ENCODE measurements around the gene KLHL22. TPM values are rescaled to one million over a fixed set of nuclear protein-coding genes. Genes with fewer than 3 reads are reported as not detected.

Gene KLHL22
- total and polyA plus RNA-seq, 4 donors = 12.1 to 28.3 (median 18.8) TPM

GRCh38 chr22:20439556-20439927, 56.1 kb downstream of the KLHL22 start:
- H3K36me3 ChIP-seq (ENCODE audit: control insufficient read depth in 4 of 4, insufficient read depth in 4 of 4, low read length in 4 of 4) = peaks cover 0 to 8% (median 6%) of the 10 kb centered on the region in 4 donors
- TF ChIP-seq, protein P1, sequence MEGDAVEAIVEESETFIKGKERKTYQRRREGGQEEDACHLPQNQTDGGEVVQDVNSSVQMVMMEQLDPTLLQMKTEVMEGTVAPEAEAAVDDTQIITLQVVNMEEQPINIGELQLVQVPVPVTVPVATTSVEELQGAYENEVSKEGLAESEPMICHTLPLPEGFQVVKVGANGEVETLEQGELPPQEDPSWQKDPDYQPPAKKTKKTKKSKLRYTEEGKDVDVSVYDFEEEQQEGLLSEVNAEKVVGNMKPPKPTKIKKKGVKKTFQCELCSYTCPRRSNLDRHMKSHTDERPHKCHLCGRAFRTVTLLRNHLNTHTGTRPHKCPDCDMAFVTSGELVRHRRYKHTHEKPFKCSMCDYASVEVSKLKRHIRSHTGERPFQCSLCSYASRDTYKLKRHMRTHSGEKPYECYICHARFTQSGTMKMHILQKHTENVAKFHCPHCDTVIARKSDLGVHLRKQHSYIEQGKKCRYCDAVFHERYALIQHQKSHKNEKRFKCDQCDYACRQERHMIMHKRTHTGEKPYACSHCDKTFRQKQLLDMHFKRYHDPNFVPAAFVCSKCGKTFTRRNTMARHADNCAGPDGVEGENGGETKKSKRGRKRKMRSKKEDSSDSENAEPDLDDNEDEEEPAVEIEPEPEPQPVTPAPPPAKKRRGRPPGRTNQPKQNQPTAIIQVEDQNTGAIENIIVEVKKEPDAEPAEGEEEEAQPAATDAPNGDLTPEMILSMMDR (IDR thresholded peaks at IDR 0.05; ENCODE audit: control extremely low read depth, extremely low read depth) = no peak
- no peak for ATAC-seq (ENCODE audit: insufficient read depth, low FRiP score)
- WGBS, 2 donors = 92 to 94% methylated on average over 4 of the region's 4 CpGs
- no peaks in the 10 kb centered on the region for H3K27me3 ChIP-seq (ENCODE audit: control insufficient read depth in 3 of 3, insufficient read depth in 3 of 3, low read length in 2 of 3)
- no peak overlapping the region for H3K9ac ChIP-seq (ENCODE audit: insufficient read depth in 1 of 2, low read length in 2 of 2)
- peaks cover 0 to 32% (median 11%) of the 10 kb centered on the region in 5 donors for H3K4me1 ChIP-seq (ENCODE audit: control insufficient read depth in 5 of 5, insufficient read depth in 5 of 5, low read length in 5 of 5)
- no peak overlapping the region for H3K27ac ChIP-seq (ENCODE audit: low read depth in 1 of 2, low read length in 1 of 2)
- no peak overlapping the region for H3K4me3 ChIP-seq
- no peaks in the 10 kb centered on the region for H3K9me3 ChIP-seq (ENCODE audit: control insufficient read depth in 4 of 4, insufficient read depth in 3 of 4, low read length in 3 of 4)
- DNase-seq = no peak

DNA sequence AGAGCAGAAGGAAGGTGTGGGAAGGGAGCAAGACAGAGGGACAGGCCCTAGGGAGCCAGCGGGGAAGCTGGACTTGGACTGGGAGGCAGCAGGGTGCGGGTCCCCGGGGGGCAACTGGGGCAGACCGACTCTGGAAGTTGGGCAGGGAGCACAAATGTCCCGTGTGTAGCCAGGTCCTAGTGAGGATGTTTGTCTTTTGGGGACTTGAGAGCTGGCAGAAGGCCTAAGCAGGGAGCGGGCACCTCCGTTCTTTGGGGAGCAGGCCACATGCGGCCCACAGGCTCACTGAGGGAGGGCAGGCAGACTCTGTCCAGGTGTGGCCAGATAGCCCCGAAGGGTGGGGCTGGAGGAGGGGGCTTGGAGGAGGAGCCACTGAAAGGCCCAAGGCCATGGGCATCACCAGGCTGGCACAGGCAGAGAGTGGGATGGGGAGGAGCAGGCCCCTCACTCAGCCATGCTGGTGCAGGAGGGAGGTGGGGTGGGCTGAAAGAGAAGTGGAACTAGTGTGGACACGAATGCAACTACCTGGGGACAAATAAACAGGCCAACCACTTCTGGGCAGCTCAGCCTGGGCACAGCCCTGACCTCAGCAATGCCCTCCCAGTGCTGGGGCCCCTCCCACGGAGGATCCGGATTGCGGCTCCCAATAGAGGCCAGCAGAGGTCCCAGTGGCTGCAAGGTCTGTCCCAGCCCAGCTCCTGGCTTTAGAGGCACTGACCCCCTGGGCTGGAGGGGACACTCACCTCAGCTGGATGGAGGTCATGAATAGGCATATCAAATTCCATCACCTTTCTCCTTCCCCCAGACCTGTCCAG, 56.7 kb downstream of the KLHL22 start:
- no peak for ATAC-seq (ENCODE audit: insufficient read depth, low FRiP score)

GRCh38 chr22:20438427-20438677, 57.2 kb downstream of the KLHL22 start:
- DNase-seq (no peak), ATAC-seq (ENCODE audit: insufficient read depth, low FRiP score) (no peak)
- Histone ChIP-seq H3K27me3 (ENCODE audit: control insufficient read depth in 3 of 3, insufficient read depth in 3 of 3, low read length in 2 of 3) (no peaks in the 10 kb centered on the region), H3K9me3 (ENCODE audit: control insufficient read depth in 4 of 4, insufficient read depth in 3 of 4, low read length in 3 of 4) (no peaks in the 10 kb centered on the region), H3K4me3 (peak overlapping the region; percentile 10), H3K9ac (ENCODE audit: insufficient read depth in 1 of 2, low read length in 2 of 2) (peak overlapping the region; percentile 33 to 55), H3K36me3 (ENCODE audit: control insufficient read depth in 4 of 4, insufficient read depth in 4 of 4, low read length in 4 of 4) (peaks cover 0 to 4% (median 2%) of the 10 kb centered on the region in 4 donors), H3K27ac (ENCODE audit: low read depth in 1 of 2, low read length in 1 of 2) (peak overlapping the region in 1 of 2 donors; percentile 65), H3K4me1 (ENCODE audit: control insufficient read depth in 5 of 5, insufficient read depth in 5 of 5, low read length in 5 of 5) (peaks cover 0 to 43% (median 15%) of the 10 kb centered on the region in 5 donors)
- 32 to 33% methylated on average over 6 of the region's 6 CpGs for WGBS, 2 donors
- TF ChIP-seq, protein P1 (IDR thresholded peaks at IDR 0.05; ENCODE audit: control extremely low read depth, extremely low read depth) = no peak

More for the DNA sequence above, 56.7 kb downstream of the KLHL22 start:
- Histone ChIP-seq H3K4me3 (no peak overlapping the region), H3K4me1 (ENCODE audit: control insufficient read depth in 5 of 5, insufficient read depth in 5 of 5, low read length in 5 of 5) (peaks cover 0 to 38% (median 15%) of the 10 kb centered on the region in 5 donors), H3K27ac (ENCODE audit: low read depth in 1 of 2, low read length in 1 of 2) (peak overlapping the region in 1 of 2 donors; percentile 65), H3K36me3 (ENCODE audit: control insufficient read depth in 4 of 4, insufficient read depth in 4 of 4, low read length in 4 of 4) (peaks cover 0 to 4% (median 2%) of the 10 kb centered on the region in 4 donors), H3K27me3 (ENCODE audit: control insufficient read depth in 3 of 3, insufficient read depth in 3 of 3, low read length in 2 of 3) (no peaks in the 10 kb centered on the region), H3K9ac (ENCODE audit: insufficient read depth in 1 of 2, low read length in 2 of 2) (peak overlapping the region; percentile 33 to 55), H3K9me3 (ENCODE audit: control insufficient read depth in 4 of 4, insufficient read depth in 3 of 4, low read length in 3 of 4) (no peaks in the 10 kb centered on the region)
- no peak for DNase-seq
- WGBS, 2 donors = 56 to 72% methylated on average over 13 of the region's 13 CpGs
- TF ChIP-seq, protein P1 (IDR thresholded peaks at IDR 0.05; ENCODE audit: control extremely low read depth, extremely low read depth) = no peak

All from lung (tissue), 12 donors.